ENCODE results near the gene ABI3. TPM values are rescaled to one million over a fixed set of nuclear protein-coding genes. Genes with fewer than 3 reads are reported as not detected.
"Not testable (repeated sequence)": the region's sequence is repeated elsewhere in the genome, so short reads cannot be mapped to it uniquely, and the experiment has no call there.

Gene ABI3
- total and polyA plus RNA-seq, 9 of the 15 experiments (the other 6 are each of a cell fraction or from before 2014, with no cell fraction given): not detected

- TF ChIP-seq ZNF830 (CRISPR knock-in tag; IDR thresholded peaks at IDR 0.05) (no peak), WHSC1 (IDR thresholded peaks at IDR 0.05; ENCODE audit: low read length) (no peak), RBM22 (IDR thresholded peaks at IDR 0.05; ENCODE audit: low read depth, low read length, poor library complexity, severe bottlenecking) (no peak), ZBTB43 (CRISPR knock-in tag; IDR thresholded peaks at IDR 0.05) (no peak), PPARD (CRISPR knock-in tag; IDR thresholded peaks at IDR 0.05) (no peak), GTF2A2 (tag; IDR thresholded peaks at IDR 0.05) (no peak), ZNF398 (CRISPR knock-in tag; IDR thresholded peaks at IDR 0.05) (no peak)
Measured at GRCh38 chr17:49183341-49183740, 27.2 kb upstream of the ABI3 start (continued).

GRCh38 chr17:49183801-49184200 lies 26.7 kb upstream of the ABI3 start:
- no peak for TF ChIP-seq SAP30 (IDR thresholded peaks at IDR 0.05; ENCODE audit: borderline replicate concordance, insufficient read depth, low read depth, low read length, poor library complexity, severe bottlenecking)
- in situ Hi-C loops (cut with MboI) (no loop called here), intact Hi-C loops (cut with micrococcal nuclease) (loop anchor here (5.0 kb wide), 2 partner anchors 108 to 214 kb away; no protein-coding TSS in a partner anchor)
- H4K20me1 ChIP-seq (replicated peaks; ENCODE audit: control insufficient read depth, insufficient read depth, low read length): no peaks in the 10 kb centered on the region
- no peak for FAIRE-seq
- no peak overlapping the region for H3K9ac ChIP-seq (ENCODE audit: insufficient read depth in 1 of 2, low read depth in 2 of 2, low read length in 2 of 2)
- ChIA-PET POLR2A (no interaction called here), CTCF (ENCODE audit: low intra/inter-chr PET ratio) (no interaction called here)
- WGBS (ENCODE audit: insufficient coverage, low coverage, missing lambda C conversion rate): 0% methylated on average over 7 of the region's 7 CpGs
- no peak overlapping the region for H3K27ac ChIP-seq (ENCODE audit: extremely low read depth, low read depth, low read length)
- H3K4me1 ChIP-seq (replicated peaks in 1 of 2; ENCODE audit: control insufficient read depth in 2 of 2, insufficient read depth in 2 of 2, low read length in 2 of 2): no peaks in the 10 kb centered on the region; a peak in 1 of 5 replicates
- H3K27me3 ChIP-seq (ENCODE audit: control insufficient read depth in 2 of 2, insufficient read depth in 2 of 2, low read length in 2 of 2): no peaks in the 10 kb centered on the region
- no peak overlapping the region for H2AFZ ChIP-seq (ENCODE audit: low read depth, low read length)
- H3K79me2 ChIP-seq (ENCODE audit: control insufficient read depth, insufficient read depth, low read length): no peaks in the 10 kb centered on the region
- H3K9me1 ChIP-seq (ENCODE audit: control insufficient read depth, insufficient read depth, low read length): no peaks in the 10 kb centered on the region
- no TSS peak for BruUV-seq (replicated peaks)
- H3K4me3 ChIP-seq: no peak overlapping the region
- no peak for ATAC-seq
- DNase-seq (ENCODE audit: extremely low read depth in 1 of 4, low spot score in 3 of 4): no peak
- no peak overlapping the region for H3K4me2 ChIP-seq (ENCODE audit: insufficient read depth, low read length)
- H3K9me3 ChIP-seq (replicated peaks; ENCODE audit: control insufficient read depth, insufficient read depth, low read depth, low read length): 0 out of 2 replicates have a peak, but pooled peaks cover 3% of the 10 kb centered on the region
- H3K36me3 ChIP-seq (ENCODE audit: control insufficient read depth, insufficient read depth, low read length): no peaks in the 10 kb centered on the region

- H3K4me1 ChIP-seq (replicated peaks in 1 of 2; ENCODE audit: control insufficient read depth in 2 of 2, insufficient read depth in 2 of 2, low read length in 2 of 2); H3K4me3 ChIP-seq; H3K9me3 ChIP-seq (replicated peaks; ENCODE audit: control insufficient read depth, insufficient read depth, low read depth, low read length); DNase-seq (ENCODE audit: extremely low read depth in 1 of 4, low spot score in 3 of 4); H3K36me3 ChIP-seq (ENCODE audit: control insufficient read depth, insufficient read depth, low read length); H3K79me2 ChIP-seq (ENCODE audit: control insufficient read depth, insufficient read depth, low read length); CTCF ChIA-PET (ENCODE audit: low intra/inter-chr PET ratio); H2AFZ ChIP-seq (ENCODE audit: low read depth, low read length); H3K9me1 ChIP-seq (ENCODE audit: control insufficient read depth, insufficient read depth, low read length); BruUV-seq (replicated peaks); H3K9ac ChIP-seq (ENCODE audit: insufficient read depth in 1 of 2, low read depth in 2 of 2, low read length in 2 of 2); FAIRE-seq; H3K27ac ChIP-seq (ENCODE audit: extremely low read depth, low read depth, low read length); H4K20me1 ChIP-seq (replicated peaks; ENCODE audit: control insufficient read depth, insufficient read depth, low read length); POLR2A ChIA-PET; ATAC-seq; H3K4me2 ChIP-seq (ENCODE audit: insufficient read depth, low read length); in situ Hi-C loops (cut with MboI); H3K27me3 ChIP-seq (ENCODE audit: control insufficient read depth in 2 of 2, insufficient read depth in 2 of 2, low read length in 2 of 2): not testable (repeated sequence)
- intact Hi-C loops (cut with micrococcal nuclease): loop anchor here (5.0 kb wide), 2 partner anchors 108 to 213 kb away; no protein-coding TSS in a partner anchor
Measured at GRCh38 chr17:49184522-49184921, 26.0 kb upstream of the ABI3 start.

Measured in K562 (cell line).